ENCODE results near the gene HOXB13.

Gene HOXB13

GRCh38 chr17:48727415-48728175 is 955 bp downstream of the HOXB13 start:
- TF ChIP-seq CTCF (conservative IDR thresholded peaks at IDR 0.05; ENCODE audit: low read length) (no peak), EZH2phosphoT487 (IDR thresholded peaks at IDR 0.05; ENCODE audit: borderline replicate concordance) (no peak)
- Histone ChIP-seq H3K36me3 (ENCODE audit: insufficient read depth, low read length) (no peaks in the 10 kb centered on the region), H3K9me3 (ENCODE audit: insufficient read depth, low read depth, low read length) (no peaks in the 10 kb centered on the region), H3K9ac (ENCODE audit: low read depth, low read length, poor library complexity, severe bottlenecking) (no peak overlapping the region), H3K79me2 (ENCODE audit: insufficient read depth, low read length) (no peaks in the 10 kb centered on the region), H3K4me2 (ENCODE audit: low read depth, low read length, poor library complexity, severe bottlenecking) (no peak overlapping the region), H4K20me1 (ENCODE audit: insufficient read depth, low read length, poor library complexity, severe bottlenecking) (no peaks in the 10 kb centered on the region), H3K27me3 (ENCODE audit: insufficient read depth, low read length, poor library complexity, severe bottlenecking) (no peaks in the 10 kb centered on the region), H2AFZ (ENCODE audit: low read length) (no peak overlapping the region), H3F3A (ENCODE audit: low read depth) (no peaks in the 10 kb centered on the region), H3K4me3 (ENCODE audit: low read length, poor library complexity, severe bottlenecking) (no peak overlapping the region), H3K9me2 (replicated peaks; ENCODE audit: low read depth, low read length) (no peaks in the 10 kb centered on the region), H3K4me1 (ENCODE audit: insufficient read depth, low read length, poor library complexity, severe bottlenecking) (no peaks in the 10 kb centered on the region)

DNA sequence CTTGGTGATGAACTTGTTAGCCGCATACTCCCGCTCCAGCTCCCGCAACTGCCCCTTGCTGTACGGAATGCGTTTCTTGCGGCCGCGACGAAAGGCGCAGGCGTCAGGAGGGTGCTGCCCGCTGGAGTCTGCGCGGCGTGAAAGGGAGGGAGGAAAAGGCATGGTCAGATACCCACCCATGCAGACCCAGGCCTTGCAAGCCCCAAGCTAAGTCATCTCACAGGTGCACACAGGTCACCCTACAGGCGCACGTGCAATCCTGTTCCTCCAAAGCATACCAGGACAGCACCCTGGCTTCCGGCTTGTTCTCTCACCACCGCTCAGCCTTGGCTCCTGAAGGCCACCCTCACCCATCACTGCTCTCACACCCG is 1.6 kb downstream of the HOXB13 start:
- no peaks in the 10 kb centered on the region for H3F3A ChIP-seq (ENCODE audit: low read depth)
- no peak for TF ChIP-seq EZH2phosphoT487 (IDR thresholded peaks at IDR 0.05; ENCODE audit: borderline replicate concordance)
- no peak for TF ChIP-seq CTCF (conservative IDR thresholded peaks at IDR 0.05; ENCODE audit: low read length)
- no peaks in the 10 kb centered on the region for H3K4me1 ChIP-seq (ENCODE audit: insufficient read depth, low read length, poor library complexity, severe bottlenecking)
- no peak overlapping the region for H2AFZ ChIP-seq (ENCODE audit: low read length)
- H4K20me1 ChIP-seq (ENCODE audit: insufficient read depth, low read length, poor library complexity, severe bottlenecking), result no peaks in the 10 kb centered on the region
- no peaks in the 10 kb centered on the region for H3K9me3 ChIP-seq (ENCODE audit: insufficient read depth, low read depth, low read length)
- no peaks in the 10 kb centered on the region for H3K9me2 ChIP-seq (replicated peaks; ENCODE audit: low read depth, low read length)
- no peaks in the 10 kb centered on the region for H3K79me2 ChIP-seq (ENCODE audit: insufficient read depth, low read length)
- H3K9ac ChIP-seq (ENCODE audit: low read depth, low read length, poor library complexity, severe bottlenecking), result no peak overlapping the region
- H3K4me3 ChIP-seq (ENCODE audit: low read length, poor library complexity, severe bottlenecking), result no peak overlapping the region
- H3K27me3 ChIP-seq (ENCODE audit: insufficient read depth, low read length, poor library complexity, severe bottlenecking), result no peaks in the 10 kb centered on the region
- H3K36me3 ChIP-seq (ENCODE audit: insufficient read depth, low read length), result no peaks in the 10 kb centered on the region
- H3K4me2 ChIP-seq (ENCODE audit: low read depth, low read length, poor library complexity, severe bottlenecking), result no peak overlapping the region

GRCh38 chr17:48726114-48726915 is 2.2 kb downstream of the HOXB13 start:
- Histone ChIP-seq H3K79me2 (ENCODE audit: insufficient read depth, low read length) (no peaks in the 10 kb centered on the region), H3K9me3 (ENCODE audit: insufficient read depth, low read depth, low read length) (no peaks in the 10 kb centered on the region), H3K9me2 (replicated peaks; ENCODE audit: low read depth, low read length) (no peaks in the 10 kb centered on the region), H4K20me1 (ENCODE audit: insufficient read depth, low read length, poor library complexity, severe bottlenecking) (no peaks in the 10 kb centered on the region), H2AFZ (ENCODE audit: low read length) (no peak overlapping the region), H3K4me1 (ENCODE audit: insufficient read depth, low read length, poor library complexity, severe bottlenecking) (no peaks in the 10 kb centered on the region), H3K27me3 (ENCODE audit: insufficient read depth, low read length, poor library complexity, severe bottlenecking) (no peaks in the 10 kb centered on the region), H3F3A (ENCODE audit: low read depth) (no peaks in the 10 kb centered on the region), H3K4me2 (ENCODE audit: low read depth, low read length, poor library complexity, severe bottlenecking) (no peak overlapping the region), H3K36me3 (ENCODE audit: insufficient read depth, low read length) (no peaks in the 10 kb centered on the region), H3K9ac (ENCODE audit: low read depth, low read length, poor library complexity, severe bottlenecking) (no peak overlapping the region), H3K4me3 (ENCODE audit: low read length, poor library complexity, severe bottlenecking) (no peak overlapping the region)
- TF ChIP-seq CTCF (conservative IDR thresholded peaks at IDR 0.05; ENCODE audit: low read length), result no peak
- no peak for TF ChIP-seq EZH2phosphoT487 (IDR thresholded peaks at IDR 0.05; ENCODE audit: borderline replicate concordance)

Measured in Loucy (cell line).